GM18861 (cell line): Measurements from ENCODE around the gene ARID1B.
A peak's percentile ranks its signal among the peaks of the same experiment; 100 is the strongest.

Experiments used
- ATAC-seq: cut with Tn5 transposase; IDR thresholded peaks from one replicate; pipeline ENCODE4 v1.9.1; 2021; ENCODE audit not compliant: unreplicated experiment

The ARID1B gene

DNA sequence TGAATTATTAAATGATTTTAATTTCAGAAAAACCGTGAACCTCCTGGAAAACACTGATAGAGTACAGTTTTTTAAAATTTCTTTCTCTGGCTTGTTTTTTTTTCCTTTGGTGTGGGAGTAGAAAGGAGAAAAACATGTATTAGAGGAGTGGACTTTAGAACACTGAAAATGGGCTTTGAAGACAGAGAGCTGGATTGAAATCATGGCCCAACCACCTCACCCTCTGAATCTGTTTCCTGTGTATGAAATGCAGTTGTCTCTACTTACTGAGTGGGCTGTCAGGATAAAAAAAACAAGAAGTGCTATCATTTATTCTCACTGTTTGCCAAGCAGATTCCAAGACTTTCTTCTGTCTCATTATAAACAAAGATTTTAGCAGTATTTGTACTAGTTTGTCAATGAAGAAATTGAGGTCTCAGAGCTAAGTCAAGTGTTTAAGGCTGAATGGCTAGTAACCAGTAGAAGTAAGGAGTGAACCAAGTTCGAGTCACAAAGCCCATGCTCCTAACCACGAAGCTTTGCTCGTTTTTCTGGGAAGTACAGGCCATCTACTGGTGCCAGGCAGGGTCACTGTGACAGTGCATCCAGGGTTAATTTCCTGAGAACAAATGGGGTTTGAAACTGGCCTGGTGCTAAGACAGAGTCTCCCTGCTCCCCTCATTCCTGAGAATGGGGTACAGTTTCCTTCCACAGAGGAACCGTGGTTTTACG is 289.8 kb downstream of the ARID1B start:
- ATAC-seq = no peak

DNA sequence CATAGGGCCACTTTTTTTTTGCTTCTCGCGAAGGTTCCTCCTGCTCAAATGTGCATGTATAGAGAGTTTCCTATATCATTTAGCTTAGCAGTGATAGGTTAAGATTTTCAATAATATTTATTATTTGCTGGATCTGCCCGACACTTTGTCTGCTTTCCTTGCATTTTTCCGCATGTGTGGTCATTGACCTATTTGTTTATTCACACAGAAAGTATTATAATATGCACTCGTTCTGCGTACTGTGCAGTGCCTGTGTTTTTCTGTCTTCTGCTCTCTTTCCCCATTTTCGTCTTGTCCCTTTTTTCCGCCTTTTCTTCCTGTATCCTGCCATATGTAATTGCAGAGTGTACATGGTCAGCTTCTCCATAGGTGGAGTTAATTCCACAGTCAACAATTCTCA is 290.3 kb downstream of the ARID1B start:
- ATAC-seq = no peak

DNA sequence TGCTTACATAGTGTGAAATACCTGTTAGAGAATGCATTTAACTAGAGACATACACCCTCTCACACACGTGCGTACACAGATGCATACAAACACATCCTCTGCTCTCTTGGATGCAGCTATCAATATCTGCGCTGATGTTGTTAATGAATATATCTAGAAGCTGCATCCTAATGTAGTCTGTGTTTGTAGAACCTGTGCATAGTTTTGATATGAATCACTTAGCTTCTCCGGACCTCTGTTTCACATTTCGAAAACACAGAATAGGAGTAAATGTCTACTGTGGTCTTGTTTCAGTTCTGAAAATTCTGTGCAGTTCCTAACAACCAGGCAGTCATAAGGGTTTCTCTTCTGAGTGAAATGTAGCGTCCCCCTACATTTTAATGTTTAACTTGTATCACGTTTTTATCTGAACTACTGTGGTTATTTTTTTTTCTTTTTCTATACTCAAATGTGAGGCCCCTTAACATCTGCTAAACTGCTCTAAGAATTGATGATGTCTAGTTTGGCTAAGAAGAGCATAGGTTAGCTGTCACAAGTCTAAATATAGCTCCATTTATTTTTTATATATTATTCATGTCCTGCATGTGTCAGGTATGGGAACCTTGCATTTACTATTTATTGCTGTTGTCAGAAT is 291.6 kb downstream of the ARID1B start:
- peak; percentile 96 for ATAC-seq

DNA sequence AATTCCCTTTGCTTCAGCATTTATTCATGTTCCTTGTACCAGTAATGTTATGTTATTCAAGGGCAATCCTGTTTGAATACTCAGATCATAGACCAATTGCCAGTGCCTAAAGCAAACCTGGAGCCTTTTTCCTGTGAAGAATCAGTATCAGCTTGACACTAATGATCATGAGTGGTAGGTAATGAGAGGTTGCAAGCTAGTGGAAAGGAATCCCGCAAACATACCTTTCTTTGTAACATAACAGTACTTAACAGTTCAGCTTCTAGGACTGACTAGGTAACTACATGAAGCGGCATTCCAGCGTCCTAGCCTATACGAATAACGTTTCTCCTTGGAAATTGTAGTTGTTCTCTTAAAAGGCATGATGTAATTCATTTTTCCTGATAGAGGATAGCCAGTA is 292.4 kb downstream of the ARID1B start:
- no peak for ATAC-seq

DNA sequence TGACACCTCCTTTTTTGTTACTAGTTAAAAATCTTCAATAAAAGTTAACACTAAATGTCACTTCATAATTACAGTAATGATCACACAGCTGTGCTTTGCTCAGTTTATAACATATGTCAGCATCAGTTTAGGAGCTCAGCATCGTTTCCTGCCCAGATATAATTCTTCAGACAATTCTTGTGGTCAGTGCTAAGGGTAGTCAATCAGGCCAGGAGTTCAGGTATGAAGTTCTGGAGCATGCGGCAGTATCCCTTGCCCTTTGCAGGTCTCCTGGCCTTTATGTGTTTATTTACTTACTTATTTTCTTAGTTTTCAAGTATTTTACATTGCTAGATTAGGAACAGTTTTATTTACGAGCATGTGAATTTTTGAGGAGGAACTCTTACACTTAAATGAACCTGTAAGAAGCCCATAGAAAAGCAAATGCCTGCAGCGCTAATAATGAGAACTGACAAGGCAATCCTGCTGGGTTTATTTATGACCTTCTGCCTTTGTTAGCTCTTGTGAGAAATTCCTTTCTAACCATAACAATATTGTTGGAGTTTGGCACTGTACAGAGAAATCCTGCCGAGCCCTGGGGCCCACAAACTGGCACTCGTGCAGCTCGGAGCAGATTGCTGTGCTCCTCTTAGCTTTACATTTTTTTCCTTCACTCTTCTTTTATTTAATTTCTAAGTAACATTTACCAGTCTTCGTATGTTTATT is 293.4 kb downstream of the ARID1B start:
- no peak for ATAC-seq

DNA sequence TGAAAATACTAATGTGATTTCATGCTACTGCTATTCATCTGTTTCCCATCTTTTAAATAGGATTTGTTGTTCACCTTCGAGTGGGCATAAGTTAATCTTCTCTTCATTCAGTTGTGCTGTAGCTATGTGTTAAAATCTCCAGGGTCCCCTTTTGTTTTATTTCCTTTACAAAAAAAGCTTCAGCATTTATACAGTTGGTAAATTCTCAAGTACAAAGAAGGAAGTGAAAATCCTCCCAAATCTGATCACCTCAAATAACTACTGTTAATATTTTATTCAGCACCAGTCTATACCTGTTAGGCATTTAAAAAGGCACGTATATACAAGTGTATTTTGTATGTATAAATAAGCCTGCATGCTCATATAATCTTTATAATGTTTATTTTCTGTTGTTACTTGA is 294.9 kb downstream of the ARID1B start:
- ATAC-seq = no peak

DNA sequence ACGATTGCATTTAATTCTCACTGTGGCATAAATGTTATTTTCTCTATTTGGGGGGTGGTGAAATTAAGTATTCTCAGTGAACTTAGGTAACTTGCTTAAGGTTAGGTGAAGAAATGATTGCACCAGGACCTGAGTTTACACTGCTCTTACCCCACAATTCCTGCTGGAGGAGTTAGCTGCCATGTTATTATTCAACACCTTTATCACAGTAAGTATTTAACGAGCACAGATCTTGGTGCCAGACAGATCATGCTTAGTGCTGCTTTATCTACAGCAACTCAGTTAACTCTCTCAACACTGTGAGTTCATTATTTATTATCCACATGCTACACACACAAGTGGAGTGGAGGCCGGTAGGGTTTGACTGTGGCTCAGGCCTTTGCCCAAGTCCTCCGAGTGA is 296.4 kb downstream of the ARID1B start:
- ATAC-seq = no peak

DNA sequence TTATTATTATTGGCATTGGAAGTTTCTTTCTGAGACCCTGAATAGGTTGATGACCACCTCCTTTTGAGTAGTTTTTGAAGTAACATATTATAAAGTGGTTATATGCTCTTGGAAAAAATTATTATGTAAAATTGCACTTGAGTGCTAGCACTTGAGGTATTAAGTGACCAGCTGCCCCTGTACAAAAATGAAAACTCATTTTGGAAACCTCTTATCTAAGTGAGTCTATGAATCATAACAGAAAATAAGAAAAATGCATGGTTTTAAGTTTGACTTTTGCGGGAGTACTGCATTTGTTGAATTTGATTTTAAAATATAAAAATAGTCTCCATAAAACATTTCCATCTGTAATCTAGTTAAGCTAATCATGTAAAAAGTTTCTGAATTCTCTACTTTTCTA is 297.8 kb downstream of the ARID1B start:
- no peak for ATAC-seq

DNA sequence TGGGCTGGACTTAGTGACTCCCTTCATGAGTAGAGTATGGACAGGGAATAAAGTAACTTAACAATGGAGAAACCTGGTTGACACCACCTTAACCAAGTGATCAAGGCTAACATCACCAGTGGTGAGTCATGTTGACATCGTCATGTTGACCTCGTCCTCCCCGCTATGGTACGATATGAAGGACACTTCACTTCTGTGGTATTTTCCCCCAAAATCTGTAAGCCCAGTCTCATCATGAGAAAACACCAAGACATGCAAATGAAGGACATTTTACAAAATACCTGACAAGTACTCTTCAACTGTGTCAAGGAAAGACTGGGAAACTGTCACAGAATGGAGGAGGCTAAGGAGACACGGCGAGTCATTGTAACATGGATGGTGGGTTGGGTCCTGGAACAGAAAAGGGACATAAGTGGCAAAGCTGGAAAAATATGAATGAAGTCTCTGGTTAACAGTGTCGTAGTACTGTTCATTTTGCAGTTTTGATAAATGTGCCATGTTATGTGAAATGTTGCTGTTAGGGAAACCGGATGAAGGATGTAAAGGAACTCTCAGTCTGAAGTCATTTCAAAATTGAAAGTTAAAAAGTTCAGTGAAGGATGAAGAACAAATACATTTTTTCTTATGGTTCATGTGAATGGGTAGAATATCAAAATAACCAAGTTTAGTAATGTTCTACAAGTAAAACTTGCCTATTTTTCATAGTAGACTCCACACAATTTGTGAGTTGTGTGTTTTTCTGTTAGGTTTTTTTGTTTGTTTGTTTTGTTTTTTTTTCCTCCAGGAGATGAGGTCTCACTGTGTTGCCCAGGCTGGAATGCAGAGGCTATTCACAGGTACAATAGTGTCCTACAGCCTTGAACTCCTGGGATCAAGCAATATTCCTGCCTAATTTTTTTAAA is 298.6 kb downstream of the ARID1B start:
- peak; percentile 75 for ATAC-seq

DNA sequence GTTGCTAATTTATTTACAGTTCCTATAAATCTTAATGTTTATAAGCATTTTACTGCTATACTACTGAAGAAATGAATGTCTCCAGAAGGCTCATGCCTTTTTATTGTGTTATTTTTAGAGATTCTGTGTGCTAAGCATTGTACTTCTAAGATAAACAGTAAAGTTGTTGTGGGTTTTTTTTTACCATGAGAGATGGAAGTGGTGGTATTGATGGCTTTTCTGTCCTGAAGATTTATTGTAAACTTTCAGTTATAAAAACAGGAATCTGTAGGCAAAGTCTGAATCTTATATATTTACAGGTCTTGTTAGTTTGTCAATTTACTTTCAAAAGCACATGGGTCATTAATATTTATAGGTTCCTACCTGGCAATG is 299.3 kb downstream of the ARID1B start:
- no peak for ATAC-seq

DNA sequence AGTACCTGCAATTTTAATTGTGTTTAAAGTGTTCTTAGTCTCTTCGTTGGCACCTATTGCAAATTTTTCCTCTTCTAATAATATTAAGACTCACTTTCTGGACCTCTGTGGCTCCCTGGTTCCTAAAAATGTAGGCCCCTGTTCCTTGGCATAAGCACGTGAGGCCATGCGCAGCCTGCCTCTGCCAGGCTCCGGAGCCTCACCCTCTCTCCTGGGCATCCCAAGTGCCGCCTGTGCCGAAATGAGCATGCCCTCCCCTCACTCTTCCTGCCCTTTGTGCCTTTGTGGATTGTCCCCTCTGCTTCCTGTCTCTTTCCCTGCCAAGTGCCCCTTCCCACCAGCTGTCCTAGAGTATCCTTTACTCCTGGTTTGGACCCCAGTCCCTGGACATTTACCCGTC is 300.1 kb downstream of the ARID1B start:
- ATAC-seq = no peak

DNA sequence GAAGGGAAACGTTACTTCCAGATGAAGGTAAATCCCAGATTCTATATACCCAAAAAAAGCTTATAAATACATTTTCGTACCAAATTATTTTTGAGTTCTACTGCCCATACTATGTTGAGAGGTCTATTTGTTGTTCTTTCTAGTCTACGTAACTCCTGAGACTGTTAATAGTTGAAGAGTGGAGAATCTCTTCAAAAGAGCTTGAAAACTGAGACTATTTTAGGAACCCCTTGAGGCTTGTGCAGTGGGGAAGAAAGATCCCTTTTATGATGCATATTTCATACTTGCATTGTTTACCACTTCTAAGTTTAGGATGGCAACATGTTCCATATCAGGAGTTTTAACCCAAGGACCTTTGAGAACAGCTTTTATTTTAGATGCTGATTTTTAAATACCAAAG is 301.1 kb downstream of the ARID1B start:
- ATAC-seq = no peak

DNA sequence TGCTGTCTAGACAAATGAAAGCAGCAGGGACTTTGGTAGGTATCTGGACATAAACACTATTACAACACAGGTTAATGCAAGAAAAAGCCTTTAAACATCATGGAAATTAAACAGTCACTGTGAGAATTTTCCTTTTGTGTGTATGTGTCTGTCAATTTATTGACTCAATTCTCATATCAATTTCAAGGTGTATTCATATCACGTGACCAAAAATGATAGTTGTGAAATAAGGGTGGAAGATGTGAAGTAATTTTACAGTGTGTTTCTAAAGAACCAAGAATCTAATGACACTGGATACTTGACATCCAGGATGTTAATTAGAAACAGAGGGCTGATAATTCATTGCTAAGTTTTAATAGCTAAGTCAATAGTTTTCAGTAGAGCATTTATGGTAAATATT is 302.1 kb downstream of the ARID1B start:
- no peak for ATAC-seq

DNA sequence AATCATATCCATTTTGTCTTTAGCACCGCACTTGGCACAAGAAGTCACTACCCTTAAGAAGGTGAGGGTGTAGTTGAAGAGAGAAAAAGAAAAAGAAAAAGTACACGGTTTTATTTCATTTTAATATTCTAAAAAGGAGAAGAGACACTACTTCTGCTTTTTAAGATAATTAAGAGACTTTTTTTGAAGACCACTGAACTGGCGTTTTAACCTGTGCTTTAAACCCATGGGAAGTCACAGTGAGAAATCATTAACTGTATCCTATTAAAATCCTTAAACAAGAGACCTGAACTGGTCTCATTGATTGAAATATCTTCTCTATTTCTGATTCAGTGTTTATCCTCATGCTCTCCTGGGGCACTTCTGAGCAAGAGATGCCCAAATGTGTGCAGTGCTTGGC is 302.6 kb downstream of the ARID1B start:
- ATAC-seq = no peak

DNA sequence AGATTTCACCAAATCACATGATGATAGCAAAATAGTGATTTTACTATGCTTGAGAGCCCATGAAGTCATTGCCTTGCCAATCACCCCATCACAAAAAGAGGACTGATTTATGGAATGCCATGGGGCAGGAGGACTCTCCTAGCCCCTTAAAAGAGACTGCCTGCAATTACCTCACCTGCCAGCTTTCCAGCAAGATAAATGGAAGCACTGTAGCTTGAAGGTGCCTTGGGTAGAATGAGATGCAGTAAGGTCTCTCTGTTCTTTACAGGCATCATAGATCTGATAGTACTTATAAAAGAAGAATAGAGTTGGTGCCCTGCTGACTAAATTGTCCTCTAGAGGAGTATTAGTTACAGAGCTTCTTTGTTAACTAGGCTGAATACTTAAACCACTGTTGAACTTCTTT is 303.8 kb downstream of the ARID1B start:
- ATAC-seq = no peak

DNA sequence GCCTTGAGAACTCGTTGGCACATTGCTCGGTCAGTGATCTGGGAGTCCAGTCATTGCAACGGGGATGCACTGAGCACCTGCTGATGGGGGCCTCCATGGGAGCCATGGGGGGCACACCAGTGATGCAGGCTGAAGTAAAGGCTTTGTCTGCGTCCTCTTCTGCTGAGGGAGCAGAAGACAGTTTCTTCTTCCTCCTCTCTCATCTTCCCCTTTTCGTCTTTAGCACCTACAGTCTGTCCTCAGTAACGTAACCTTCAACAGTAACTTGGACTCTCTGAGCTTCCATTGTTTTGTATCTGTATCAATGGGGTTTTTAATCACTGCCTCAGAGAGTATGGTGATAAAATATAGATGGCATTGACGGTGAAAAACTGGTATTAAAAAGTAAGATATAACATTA is 306.2 kb downstream of the ARID1B start:
- ATAC-seq = no peak

DNA sequence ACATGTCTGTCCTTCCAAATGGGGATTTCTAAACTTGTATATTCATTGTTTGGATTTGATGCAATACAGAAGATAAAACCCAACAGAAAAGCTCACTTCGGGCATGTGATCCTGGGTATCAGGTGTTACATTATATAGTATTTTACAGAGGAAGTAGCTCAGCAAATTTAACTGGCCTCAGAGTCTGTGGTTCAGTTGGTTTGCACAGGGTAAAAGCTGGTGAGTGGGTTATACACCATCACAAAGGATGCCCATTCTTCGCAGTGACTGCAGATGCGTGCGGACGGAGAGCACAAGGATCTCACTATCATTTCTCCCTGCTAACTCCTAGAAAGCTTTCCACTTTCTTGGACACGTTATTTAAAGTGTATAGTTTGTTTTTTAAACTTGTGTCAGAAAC is 309.5 kb downstream of the ARID1B start:
- no peak for ATAC-seq

DNA sequence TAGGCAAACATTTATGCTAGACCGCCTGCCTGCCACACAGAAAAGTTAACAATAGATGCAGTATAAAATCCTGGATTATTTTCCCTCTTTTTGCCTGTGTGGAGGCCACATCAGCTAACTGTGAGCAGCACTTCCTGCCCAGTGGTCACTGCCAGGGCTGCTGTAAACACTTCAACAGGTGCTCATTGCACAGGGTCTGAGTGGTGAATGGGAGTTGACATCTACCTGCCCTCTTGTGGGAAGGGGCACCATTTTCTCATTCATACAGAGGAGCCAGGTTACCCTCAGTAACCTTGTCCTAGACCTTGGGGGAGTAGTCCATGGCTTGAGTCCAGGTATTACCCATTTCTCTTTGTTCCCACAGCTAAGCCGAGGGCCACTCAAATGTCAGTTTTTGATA is 310.8 kb downstream of the ARID1B start:
- ATAC-seq = no peak

DNA sequence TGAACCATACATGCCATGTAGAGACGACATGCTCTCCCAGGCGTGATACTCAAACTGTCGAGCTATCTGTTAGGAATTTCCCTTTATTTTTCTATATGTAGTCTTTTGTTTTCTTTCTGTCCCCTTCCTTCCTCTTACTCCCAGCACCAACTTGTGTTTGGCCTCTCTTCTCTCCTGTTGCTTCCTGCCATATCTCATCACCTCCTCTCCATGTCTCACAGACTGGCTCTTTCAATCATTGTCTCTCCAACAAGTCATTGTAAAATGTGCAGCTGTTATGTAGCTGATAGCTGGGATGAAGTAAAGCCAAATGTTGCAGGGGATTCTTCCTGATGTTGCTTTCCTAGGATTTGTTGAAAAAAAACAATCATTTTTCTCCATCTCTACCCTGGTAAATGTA is 311.7 kb downstream of the ARID1B start:
- no peak for ATAC-seq

DNA sequence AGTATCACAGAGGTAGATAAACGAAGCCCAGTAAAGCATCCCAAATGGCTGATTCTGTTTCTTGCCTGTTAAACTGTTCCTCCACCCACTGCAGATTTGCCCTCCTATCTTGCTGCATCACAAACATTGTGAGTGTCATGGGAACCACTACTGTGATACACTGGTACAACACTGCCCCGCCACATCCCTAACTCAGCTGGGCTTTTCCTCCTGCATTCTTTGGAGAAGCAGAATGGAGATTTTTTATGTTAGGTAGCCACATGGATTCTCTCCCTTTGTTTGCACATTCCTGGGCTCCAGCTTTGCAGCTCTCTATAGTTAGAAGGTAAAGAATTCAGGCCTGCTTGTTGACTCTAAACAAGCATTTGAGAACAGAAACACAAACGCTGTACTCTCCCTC is 312.1 kb downstream of the ARID1B start:
- ATAC-seq = no peak

DNA sequence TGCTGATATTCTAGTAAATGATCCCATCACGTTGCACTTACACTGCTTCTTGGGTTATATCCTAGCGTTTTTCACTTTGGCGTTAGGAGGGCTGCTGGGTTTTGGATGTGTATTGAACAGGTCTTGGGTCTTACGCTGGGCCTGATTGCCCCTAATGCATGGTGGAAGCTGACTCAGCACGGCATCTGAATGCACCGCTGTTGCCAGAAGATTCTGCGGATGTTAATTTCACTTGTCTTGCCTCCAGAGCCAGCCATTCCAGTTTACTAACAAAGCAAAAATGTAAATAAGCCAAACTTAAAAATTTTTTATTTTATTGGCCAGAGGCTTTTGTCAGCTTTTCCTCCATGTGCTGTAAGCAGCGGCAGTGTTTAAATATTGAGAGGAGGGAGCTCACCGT is 312.7 kb downstream of the ARID1B start:
- no peak for ATAC-seq
